Renal pelvis (tissue), 4 donors: ENCODE results near the gene SSH2. TPM values are rescaled to one million over a fixed set of nuclear protein-coding genes. Genes with fewer than 3 reads are reported as not detected.
"Not testable (repeated sequence)": the region's sequence is repeated elsewhere in the genome, so short reads cannot be mapped to it uniquely, and the experiment has no call there.

Source experiments
- DNase-seq: peaks from one replicate; pipeline ENCODE4 v3.0.0-alpha.2; 2013
- polyA plus RNA-seq, 3 donors: library from polyadenylated mRNA; unstranded; fragments of 120-200 nt; gene quantifications; one replicate each; pipeline ENCODE4 v1.2.1, GENCODE V29; 2013; ENCODE audit not compliant: insufficient read length in 3 of 3

Gene SSH2
- polyA plus RNA-seq, 3 donors = 16.2 to 19.8 (median 18.7) TPM

DNA sequence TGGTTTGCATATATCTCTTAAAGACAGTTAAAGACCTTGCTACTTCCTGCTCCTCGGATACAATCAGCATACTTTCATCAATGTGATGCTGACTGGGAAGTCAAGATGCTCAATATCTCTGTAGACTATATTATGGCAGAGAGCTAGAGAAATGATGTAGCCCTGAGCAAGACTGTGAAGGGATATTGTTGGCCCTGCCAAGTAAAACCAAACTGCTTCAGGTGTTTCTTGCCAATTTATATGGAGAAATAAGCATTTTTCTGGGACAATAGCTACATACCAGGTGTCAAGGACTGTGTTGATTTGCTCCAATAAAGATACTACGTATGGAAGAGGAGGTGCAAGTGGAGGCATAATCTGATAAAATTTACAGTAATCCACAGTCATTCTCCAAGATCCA is 6.7 kb upstream of the SSH2 start:
- DNase-seq = no peak

DNA sequence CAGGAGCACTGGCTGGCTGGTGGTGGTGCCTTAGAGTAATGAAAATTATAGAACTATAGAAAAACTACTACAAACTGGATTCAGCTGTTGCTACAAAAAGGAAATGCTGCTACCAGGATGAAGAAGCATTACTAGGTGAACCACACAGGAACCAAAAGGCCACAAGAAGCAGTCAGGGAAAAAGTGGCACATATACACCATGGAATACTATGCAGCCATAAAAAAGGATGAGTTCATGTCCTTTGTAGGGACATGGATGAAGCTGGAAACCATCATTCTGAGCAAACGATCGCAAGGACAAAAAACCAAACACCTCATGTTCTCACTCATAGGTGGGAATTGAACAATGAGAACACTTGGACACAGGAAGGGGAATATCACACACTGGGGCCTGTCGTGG is 5.9 kb upstream of the SSH2 start:
- DNase-seq = not testable (repeated sequence)

DNA sequence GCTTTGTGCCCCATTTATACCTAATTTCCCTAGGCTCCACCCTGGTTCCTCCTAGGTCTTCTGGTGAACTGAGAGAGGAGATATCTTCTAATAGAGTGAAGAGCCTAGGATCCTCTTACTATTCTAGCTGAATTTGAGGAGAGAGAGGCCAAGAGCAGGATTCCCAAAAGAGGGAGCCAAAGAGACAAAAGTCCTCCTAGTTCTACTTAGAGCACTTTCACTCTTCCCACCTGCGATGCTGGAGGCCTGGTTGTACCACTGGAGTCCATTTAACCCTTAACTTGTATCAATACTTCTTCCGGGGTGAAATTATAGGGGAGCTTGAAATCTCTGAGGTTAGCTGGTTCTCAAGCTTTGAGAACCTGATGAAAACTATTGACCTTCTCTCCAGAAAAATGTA is 3.4 kb upstream of the SSH2 start:
- DNase-seq = no peak

DNA sequence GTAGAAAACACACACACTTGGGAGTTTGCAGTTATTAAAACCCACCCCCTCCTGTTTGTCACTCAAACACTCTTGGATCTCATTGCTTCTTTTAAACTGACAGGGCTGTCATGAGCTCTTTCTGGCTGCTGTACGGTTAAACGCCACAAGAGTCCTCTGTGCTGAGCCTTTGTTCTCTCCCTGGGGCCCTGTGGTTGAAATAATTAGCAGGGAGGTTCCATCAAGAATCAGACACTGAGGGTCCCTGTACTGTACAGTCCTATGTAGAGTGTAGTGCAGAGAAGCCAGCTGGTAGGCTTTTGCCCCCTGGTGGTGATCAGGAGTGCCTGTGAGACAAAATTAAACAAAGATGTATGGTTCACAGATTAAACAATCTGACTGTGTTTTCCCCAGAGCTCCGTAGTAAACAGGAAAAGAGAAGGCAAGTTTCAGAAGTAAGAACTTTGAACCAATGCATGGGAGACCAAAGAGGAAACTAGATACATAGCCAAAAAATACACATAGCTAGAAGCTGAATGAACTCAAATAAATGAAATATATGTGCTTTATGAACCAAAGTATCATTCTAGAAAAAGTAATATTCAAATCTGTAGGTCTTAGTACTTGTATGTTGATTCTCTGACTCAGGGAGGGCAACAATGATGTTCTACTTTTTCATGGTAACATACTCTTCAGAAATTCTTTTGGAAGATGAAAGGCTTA is 1.4 kb upstream of the SSH2 start:
- peak; percentile 85 for DNase-seq

GRCh38 chr17:29930409-29931010 is 482 bp upstream of the SSH2 start:
- no peak for DNase-seq

DNA sequence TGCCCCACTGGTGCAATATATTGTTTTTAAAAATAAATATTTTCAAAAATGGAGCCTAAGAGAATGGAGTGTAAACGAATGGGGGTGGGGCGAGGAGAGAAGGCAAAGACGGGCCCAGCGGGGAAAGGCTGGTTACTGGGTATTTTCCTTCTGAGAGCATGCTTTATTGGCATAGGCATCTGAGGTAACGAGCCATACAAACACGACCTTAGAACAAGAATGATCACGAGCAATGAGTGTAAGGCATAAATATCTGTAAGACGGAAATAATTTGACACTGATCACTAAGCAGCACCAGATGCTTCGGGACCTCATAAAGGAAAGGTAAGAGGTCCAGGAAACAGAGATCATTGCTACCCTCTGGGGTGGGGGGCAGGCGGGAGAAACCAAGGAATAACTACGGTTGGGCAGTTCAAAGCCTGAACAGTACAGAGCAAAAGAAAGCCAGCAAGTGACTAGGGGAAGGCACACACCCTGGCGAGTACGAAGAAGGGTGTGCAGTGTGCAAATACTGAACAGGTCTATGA is 959 bp downstream of the SSH2 start:
- DNase-seq = peak; percentile 47

- no peak for DNase-seq
These were observed 2.5 kb downstream of the SSH2 start for GRCh38 chr17:29927546-29927945.

DNA sequence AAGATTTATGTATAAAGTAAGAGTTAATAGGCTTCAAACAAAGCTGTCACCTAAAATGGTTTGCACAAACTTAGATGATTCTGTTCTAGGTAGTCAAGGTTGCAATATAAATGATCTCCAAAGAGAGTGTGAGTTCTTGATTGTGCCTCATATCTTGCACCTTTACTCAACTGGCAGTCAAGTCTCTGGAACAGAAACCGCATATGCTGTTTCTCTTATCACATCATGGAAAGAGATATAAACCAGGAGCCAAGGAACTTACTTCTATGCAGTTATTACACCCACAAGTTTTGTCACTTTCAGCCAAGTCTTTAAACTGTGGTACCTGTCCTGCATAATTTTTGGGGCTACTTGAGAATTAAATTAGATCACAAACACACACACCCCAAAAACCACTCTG is 5.2 kb downstream of the SSH2 start:
- DNase-seq = no peak

- DNase-seq = no peak
These were observed 10.8 kb downstream of the SSH2 start for GRCh38 chr17:29918922-29919856.

- DNase-seq = no peak
These were observed 12.0 kb downstream of the SSH2 start for GRCh38 chr17:29918016-29918415.

- no peak for DNase-seq
These were observed 15.1 kb downstream of the SSH2 start for GRCh38 chr17:29914819-29915537.

- DNase-seq = no peak
These were observed 18.3 kb downstream of the SSH2 start for GRCh38 chr17:29911641-29912177.

GRCh38 chr17:29909236-29910003 is 20.6 kb downstream of the SSH2 start:
- DNase-seq = no peak

GRCh38 chr17:29906969-29907368 is 23.1 kb downstream of the SSH2 start:
- no peak for DNase-seq

DNA sequence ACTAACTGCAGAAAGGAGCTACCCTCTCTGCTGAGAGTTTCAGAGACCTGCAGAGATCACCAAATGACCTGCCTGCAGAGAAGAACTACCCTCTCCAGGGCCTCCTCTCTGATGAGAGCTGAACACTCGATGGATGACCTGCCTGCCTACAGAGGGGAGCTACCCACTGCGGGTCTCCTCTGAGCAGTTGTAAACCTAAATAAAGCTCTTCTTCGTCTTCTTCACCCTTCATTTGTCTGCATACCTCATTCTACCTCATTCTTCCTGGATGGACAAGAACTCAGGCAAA is 24.2 kb downstream of the SSH2 start:
- no peak for DNase-seq

- DNase-seq = no peak
These were observed 24.7 kb downstream of the SSH2 start for GRCh38 chr17:29905086-29905878.

DNA sequence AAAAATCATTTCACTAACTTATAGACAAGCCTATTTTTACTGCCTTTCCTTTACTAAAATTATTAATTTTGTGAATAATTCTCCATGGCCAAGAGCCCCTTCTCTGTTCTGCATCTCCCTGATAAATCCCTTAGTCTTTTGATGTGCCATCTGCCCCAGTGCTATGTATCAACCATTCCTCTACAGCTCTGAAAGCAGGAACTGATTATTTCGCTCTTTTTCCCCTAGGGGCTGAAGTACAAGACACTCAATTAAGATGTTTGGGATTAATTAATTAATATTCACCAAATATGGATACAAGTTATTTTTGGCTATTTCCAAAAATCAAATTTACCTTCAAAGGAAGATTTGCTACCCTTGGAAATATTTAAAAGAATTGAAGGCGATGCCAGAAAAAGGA is 26.6 kb downstream of the SSH2 start:
- no peak for DNase-seq

DNA sequence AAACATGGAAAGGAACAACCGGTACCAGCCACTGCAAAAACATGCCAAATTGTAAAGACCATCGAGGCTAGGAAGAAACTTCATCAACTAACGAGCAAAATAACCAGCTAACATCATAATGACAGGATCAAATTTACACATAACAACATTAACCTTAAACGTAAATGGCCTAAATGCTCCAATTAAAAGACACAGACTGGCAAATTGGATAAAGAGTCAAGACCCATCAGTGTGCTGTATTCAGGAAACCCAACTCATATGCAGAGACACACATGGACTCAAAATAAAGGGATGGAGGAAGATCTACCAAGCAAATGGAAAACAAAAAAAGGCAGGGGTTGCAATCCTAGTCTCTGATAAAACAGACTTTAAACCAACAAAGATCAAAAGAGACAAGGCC is 32.9 kb downstream of the SSH2 start:
- DNase-seq = not testable (repeated sequence)

- no peak for DNase-seq
These were observed 37.8 kb downstream of the SSH2 start for GRCh38 chr17:29892201-29892600.

DNA sequence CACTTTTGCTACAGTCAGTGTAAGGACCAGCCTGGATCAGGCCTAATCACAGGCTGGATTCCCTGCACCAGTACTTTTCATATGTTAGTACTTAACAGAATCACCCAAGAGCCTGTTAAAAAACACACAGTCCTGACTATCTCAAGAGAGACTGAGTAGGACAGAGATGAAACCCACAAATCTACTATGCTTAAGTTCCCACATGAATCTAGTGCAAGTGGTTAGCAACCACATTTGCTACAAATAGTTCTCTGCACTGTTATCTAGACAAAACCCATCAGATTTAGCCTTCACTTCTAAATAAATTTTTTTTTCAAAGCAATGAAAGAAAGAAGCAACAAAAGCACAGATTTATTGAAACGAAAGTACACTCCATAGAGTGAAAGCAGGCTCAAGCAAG is 38.9 kb downstream of the SSH2 start:
- no peak for DNase-seq
